NCI-H345 treated with DMSO at 0.1 percent for 48 hours (cell line): Measurements from ENCODE around the gene TXNDC16.

Source experiments
- DNase-seq: peaks from one replicate; lab custom pipeline; 2025; ENCODE audit not compliant: unreplicated experiment; lab: John Stamatoyannopoulos, UW

The TXNDC16 gene

GRCh38 chr14:52391881-52392615 is 160.3 kb downstream of the TXNDC16 start:
- no peak for DNase-seq
